HG03442 (cell line): ENCODE data around the gene BACH2.

Source experiments
- ATAC-seq: cut with Tn5 transposase; IDR thresholded peaks from one replicate; pipeline ENCODE4 v1.9.1; 2021; ENCODE audit warnings: mild to moderate bottlenecking, moderate library complexity; ENCODE audit not compliant: unreplicated experiment

Gene BACH2

DNA sequence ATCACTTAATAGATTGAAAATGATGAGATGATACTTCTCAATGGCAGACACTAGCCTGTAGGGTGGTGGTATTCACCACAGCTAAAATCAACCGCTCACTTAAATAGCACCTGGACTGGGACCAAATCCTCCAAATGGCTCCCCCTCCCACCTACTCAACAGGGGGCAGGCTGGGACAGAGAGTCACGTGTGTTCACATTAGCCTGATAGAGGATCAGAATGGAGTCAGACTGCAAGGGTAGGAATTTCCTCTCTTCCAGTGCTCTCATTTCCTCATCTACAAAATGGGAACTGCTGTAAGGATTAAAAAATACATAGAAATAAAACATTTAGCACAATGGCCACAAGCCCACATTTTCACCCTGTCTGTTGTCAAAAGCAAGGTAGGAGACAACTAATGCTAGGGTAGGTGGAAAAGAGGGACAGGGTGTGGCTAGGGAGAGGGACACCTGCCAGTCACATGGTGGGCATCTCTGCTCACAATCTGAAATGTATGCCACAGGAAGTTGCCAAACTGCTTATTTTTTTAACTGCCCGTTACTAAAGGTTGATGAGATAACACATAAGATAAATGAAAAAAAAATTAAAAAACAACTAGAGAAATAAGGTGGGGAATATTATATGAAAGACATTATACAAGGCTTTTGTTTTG, 55.3 kb downstream of the BACH2 start:
- no peak for ATAC-seq

DNA sequence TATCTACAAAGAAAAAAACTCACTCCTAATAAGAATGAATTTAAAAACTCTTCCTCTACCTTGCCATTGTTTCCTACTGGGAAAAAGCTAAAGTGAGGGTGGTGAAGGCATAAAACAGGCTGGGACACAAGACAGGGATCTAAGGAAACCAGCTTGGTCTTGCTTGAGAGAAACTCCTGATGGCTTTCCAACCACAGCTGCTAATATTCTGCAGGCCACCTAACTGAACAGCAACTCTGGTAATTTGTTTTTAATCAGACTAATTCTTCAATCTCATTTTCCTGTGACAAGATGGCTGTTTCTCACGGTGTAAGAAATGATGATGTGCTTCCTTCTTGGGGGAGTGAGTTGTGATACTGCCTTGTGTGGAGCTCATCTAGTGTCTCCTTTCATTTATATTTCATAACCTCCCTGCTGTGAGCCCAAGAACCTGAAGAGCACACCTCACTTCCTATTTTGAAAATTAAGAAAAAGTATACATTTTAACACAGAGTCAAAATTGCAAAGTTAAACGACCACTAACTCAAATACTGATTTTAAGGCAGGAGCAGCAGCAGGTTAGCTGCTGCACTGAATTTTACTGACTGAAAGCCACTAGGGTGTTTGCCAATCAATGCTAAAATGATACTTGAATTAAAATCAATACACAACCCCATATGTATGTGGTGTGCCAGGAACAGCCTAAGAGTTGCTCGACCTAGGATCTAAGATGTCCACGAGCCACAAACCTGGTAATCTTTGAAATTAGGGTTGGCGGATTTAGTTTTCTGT, 58.0 kb downstream of the BACH2 start:
- no peak for ATAC-seq

DNA sequence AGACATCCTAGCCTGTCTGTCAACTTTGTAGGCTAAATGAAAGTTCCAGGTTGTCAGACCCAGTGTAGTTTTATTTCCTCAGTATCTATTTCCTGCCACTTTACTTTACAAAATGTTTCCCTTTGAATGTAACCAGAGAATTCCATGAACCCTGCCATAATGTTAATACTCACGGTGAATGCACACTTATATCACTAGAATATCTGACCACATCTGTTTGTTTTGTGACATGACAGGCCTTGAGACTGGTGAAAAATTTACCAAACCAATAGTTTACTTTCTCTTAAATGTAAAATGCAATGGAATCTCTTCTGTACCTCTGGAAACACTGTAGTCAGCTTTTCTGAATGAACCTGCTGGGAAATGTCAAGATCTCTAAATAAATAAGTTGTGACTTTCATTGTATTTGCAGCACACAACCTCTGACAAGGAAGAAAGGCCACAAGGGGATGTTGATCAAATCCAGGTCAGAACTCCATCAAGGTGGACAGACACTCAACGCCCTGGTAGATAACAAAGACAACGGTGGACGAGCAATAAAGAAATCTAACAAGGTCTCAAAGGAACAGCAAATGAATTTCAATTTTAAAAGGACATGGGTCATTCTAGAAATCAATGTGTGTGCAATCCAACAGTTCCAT, 59.2 kb downstream of the BACH2 start:
- no peak for ATAC-seq

DNA sequence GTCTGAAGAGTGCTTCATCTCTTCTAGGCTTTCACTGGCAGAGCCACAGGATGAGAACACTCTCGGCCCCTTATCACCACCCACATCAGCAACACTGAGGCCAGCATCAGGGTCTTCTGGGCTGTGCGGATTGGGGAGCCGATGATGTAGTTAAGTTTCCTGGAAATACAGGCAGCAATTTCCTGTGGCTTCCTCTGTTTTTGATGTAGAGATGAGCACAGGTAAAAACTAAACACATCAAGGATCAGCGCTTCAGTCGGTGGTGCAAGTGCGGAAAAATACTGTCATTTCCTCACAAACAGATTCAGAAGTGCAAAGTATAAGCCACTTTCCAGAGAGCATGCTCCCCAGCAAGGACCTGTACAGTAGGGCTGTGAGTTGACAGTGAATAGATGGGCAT, 62.6 kb downstream of the BACH2 start:
- ATAC-seq: no peak

DNA sequence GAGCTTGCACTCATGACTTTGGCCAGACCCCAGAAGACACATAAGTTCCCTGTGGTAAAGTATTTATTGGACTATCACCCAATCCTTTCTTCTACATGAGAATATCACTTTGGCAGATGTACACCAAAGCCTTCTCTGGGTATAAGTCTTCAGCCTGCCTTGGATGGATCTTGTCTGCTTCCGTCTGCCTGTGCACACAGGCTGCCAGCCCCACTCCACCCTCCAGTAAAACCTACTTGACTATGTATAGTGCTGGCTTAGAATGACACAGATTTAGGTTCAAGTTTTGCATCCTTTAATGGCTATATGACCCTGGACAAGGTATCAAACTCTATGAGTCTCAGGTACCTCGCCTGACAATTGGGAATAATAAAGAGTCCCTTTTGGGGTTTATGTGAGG, 63.4 kb downstream of the BACH2 start:
- no peak for ATAC-seq

DNA sequence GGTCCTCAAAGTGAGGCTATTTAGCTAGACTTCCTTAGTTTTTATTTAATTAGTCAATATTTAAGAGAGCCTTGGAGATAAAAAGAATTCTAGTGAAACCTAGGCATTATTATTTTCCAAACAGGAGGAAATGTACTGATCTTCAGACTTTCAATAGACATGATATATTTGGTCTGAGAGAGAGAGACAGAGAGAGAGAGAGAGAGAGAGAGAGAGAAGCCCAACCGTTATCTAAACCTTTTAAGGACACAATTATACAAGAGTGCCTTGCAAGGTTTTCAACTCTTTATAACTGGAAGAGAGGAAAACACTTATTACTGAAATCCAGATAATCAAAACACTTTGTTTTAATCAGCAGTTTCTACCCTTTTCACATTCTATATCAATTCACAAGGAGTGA, 64.8 kb downstream of the BACH2 start:
- no peak for ATAC-seq

DNA sequence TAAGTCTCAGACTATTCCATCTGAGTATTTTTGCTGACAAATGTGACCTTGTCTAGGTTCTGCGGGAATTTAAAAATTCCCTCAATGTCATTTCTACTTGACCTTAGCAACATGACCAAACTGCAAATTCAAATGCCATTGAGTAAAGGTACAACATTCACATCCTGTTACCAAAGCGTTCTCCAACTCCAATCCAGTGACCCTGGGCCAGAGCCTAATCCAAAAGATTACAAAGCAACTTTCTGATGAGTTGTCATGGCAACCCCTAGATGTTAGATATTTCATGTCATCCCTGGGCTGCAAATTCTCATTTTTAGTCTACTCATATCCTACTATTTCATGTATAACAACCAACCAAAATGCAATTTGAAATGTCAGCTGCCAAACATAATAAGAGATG, 65.3 kb downstream of the BACH2 start:
- ATAC-seq: no peak

DNA sequence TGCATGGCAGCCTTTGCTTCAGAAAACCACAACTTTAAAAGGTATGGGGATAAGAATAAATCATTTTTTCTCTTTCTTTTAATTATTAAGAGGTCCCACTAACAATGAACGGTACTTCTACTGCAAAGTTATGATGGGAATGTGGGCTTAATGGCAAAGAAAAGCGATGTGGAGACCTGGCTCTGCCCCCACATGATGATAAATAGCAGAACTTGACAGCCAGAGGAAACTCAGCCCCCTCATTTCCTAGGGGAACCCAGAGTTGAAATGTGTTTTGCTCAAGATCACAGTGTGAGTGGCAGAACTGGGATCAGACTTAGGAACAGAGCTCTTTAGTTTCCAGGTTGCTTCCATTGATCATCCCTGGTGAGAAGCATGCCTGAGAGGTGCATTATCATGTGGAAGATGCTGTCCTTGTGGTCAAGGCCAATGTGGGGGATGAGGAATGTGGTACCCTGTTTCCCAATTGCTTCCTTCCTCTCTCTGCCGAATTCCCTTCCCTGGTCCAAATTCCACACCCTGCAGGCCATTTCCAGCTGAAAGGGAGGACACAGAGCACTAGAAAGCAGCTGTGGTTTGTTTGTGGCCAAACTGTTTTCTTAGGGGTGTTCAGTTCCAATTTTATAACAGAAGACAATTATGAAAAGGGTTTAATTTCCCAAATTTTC, 66.0 kb downstream of the BACH2 start:
- no peak for ATAC-seq

DNA sequence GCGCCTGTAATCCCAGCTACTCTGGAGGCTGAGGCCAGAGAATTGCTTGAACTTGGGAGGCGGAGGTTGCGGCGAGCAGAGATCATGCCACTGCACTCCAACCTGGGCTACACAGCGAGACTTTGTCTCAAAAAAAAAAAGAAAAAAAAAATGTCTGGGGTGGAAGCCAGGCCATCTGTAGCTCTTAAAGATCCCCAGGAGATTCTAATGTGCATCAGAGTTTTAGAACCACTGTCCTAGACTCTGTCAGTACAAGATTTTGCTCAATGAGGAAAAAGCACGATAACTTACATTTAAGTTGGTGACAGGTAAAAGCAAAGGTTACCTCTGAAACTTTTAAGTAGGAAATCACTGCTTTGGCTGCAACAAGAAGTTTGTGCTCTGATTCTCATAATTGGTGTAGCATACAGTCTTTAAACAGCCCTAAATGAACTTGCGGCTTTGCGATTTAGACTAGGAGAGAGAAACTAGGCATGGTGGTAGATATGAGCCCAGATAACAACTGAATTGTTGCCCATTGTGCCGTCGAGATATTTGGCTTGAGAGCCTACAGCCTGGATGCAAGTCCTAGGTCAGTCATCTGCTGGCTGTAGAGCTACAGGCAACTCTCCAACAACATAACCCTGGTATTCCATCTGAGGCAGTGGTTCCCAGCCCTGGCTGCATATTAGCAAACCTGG, 67.2 kb downstream of the BACH2 start:
- no peak for ATAC-seq

DNA sequence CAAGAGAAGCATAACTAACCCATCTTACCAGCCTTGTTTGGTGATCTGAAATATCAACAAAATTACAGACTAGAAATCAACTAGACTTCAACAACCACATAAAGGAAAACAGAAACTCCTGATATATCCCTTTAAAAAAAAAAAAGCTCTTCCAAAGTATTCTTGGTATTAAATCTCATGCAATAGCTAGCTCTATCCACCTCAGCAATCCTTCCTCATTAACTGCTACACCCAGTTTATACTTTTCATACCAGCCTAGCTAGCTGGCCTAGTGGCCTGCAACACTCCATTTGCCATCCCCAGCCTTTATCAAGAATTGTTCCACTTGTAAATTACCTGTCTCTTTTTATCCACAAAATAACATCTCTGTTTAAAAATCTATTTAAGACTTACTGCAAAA, 69.0 kb downstream of the BACH2 start:
- ATAC-seq: no peak

DNA sequence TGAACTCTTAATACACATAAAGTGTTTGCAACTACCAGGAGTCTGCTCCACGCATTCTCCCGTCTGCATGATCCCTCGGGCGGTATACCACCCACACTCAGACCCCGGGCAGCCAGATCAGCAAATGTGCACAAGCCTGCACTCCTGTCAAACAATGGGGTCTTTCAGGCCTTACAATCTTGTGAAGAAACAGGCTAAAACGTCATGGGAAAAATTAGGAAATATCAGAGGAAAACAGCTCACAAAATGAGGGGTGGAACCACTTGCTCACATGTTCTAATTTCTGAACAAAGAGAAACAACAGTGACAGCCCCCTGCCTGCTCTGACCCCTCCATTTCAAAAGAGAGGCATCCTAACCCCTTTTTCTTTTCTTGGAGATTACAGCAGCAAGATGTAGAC, 69.4 kb downstream of the BACH2 start:
- no peak for ATAC-seq

DNA sequence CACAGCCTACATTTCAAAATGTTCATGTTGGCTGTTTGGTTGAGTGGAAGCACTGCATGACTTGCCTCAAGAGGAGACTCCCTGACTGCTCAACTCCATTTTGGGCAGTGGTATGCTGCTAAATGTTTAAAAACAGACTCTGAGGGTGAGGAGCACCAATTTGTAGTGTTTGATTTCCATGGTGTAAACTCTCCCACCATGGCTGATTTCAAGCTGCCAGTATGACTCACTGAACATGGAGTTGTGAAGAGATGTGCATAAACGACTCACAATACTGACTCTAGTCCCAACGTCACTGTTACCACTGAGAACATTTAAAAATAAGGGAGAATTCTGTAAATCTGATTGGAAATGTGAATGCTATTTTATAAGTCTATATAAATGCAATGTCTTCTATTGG, 70.4 kb downstream of the BACH2 start:
- ATAC-seq: no peak

DNA sequence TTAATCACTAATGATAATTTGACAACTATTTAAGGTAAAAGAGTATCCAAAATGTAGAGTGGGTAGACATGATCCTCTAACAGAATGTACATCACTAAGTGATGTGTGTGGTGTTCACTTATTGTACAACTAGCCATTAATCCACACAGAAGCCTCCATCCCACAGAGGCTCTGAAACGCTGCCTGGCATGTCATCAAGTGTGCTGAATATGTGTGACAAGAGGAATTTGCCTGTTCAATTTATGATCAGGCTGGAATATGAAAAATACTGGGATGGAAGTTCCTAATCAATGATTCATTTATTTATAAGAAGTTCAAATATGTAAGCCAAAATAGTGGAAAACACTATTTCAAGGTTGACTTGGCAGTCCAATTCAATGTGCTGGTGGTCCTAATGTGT, 72.4 kb downstream of the BACH2 start:
- no peak for ATAC-seq

DNA sequence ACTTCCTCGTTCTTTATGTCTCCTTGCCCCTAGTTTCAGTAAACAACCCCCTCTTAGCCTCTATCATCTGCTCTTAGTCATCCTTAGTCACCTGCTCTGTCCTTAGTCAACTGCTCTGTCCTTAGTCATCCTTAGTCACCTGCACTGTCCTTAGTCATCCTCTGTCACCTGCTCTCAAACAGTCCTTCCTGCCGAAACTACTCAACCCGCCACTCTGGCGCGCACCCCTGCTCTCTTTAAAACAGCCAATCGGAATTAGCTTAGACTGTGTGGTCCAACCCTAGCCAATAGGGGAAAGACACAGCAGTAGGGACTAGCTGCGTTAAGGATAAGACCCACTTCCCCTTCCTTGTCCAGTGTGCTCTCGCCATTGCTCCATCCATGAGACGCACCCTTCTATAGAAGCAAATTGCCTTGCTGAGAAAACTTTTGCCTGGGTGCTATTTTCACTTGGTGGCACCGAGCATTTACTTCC, 73.9 kb downstream of the BACH2 start:
- no peak for ATAC-seq

DNA sequence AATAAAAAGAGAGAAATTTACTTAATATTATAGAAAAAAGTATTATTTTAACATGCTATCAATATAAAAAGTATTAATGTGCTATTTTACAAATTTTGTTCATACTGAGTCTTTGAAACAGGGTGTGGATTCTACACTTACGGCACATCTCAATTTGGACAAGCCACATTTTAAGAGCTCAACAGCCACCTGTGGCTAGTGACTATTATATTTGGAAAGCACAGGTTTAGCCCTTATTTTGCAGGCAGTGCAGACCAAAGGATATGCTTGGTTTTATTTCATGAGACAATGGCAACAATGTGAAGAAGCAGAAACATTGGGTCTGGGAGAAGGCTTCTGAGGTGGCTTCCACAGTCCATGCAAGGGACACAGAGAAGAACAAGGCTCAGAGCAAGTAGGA, 74.6 kb downstream of the BACH2 start:
- no peak for ATAC-seq

DNA sequence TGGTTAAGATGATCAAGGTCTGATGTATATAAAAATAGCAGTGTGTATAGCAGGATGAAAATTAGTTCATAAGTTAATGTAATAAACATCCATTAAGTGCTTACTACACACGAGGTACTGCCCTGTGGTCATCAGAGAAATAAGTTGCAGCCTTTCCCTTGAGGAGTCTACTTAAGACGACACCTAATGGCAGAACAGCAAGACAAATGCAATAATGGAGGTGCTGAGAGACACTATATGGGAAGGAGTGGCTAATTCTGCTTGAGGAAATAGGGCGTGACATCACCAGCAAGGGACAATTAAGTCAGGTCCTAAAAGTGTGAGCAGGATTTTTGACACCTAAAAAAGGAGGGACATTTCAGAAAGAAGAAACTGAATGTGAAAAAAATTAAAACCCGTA, 75.2 kb downstream of the BACH2 start:
- no peak for ATAC-seq

DNA sequence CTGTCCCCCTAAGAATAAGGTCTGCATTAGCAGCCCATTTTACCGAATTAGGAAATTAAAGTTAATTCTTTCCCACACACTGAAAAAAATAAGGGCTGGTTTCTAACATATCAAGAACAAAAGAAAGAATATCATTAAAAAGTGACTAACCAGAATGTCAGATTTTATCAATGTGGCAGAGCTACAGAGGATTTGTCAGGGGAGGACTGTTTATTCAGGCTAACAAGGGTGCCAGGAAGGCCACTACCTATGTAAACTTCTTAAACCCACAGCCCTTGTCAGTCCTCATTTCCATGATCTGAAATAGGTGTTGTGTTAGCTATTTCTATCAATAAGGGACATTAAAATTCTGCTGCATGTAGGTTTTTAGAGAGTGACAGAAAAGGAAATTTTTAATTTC, 76.4 kb downstream of the BACH2 start:
- no peak for ATAC-seq

DNA sequence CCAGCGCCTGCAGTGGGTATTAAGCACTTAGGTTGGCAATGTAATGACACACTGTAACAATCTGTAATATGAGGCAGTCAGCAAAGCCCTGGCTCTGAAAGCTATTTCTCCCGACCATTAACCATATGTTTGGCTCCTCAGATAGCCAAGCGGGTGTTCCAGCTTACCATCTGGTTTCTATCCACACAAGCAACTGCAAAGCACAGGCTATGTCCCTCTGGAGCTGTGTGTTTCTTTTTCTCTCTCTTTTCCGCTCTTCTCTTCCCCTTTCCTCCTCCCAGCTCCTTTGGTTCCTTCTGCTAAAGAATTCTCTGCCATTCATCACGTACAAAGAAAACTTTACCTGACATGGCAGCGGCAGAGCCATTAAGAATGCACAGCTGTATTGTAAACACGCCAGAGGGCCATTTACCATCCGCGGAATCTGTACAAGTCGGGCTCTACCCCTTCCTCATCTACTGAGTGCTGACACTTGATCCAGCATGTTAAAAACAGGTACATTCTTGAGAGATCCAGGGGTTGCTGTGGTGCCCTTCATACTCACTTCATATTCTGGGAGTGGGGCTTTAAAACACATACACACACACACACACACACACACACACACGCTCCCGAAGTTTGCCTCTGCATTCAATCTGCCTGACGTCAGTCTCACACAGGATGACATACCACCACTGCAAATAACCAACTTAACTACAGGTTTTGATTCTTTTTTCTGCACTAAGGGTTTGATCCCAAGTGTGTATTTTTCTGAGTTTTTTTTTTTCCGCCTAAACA, 77.2 kb downstream of the BACH2 start:
- ATAC-seq: no peak

DNA sequence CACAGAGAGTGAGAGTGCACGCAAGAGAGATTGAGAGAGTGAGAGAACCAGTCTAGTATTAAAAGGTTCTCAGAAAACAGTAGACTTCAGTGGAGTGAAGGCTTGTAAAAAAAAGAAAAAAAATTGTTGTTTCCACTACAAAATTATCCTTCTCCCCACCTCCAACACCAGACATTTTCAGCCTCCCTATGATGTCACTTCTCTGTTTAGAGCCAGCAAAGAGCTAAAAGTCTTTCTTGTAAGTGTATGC, 77.8 kb downstream of the BACH2 start:
- ATAC-seq: no peak

DNA sequence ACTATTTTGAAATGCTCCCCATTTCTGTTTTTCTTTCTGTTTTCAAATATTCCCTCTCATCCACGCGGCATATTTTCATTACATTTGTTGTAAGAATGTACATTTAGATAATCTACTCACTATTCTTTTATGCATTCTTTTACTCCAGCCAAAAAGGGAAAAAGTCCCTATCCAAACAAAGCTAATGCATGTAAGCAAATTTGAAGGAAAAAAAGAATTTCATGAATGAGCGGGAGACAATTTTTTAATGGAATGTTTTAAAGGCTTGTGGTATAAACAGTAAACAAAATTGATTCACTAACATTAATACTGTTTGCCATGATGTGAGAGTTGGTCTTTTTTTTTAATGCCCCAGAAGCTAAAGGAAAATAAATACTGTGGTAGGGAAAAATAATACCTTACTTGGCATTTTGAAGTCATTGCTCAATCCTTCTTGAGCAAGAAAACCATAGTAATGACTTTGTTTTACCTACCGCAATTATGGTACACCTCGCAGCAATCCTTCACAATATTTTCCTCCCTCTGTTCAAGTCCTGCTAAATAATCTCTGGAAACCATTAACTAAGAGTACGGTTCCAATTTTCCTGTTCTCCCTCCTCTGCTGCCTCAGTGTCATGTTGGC, 79.0 kb downstream of the BACH2 start:
- no peak for ATAC-seq
